Bronchus fibroblast of lung (primary cell): ENCODE data around the gene GPC2. TPM values are rescaled to one million over a fixed set of nuclear protein-coding genes. Genes with fewer than 3 reads are reported as not detected.

Experiments used
- total RNA-seq: library from RNA; depleted of rRNA; stranded (reverse); fragments of >200 nt; gene quantifications from 2 replicates; pipeline ENCODE4 v1.2.3, GENCODE V29; 2015

Gene GPC2
- total RNA-seq = 1.8 and 4.9 TPM in 2 replicates

GRCh38 chr7:100177045-100178001 is at the start of gene GPC2, which contains the start of gene STAG3:
Gene GPC2, minus strand, starts transcription at chr7:100177381. Its CDS starts 182 bp downstream, at chr7:100177199.
Gene STAG3, plus strand, starts transcription at chr7:100177918. Its CDS starts 2,639 bp downstream, at chr7:100180557.

GRCh38 chr7:100219801-100220585 is 42.8 kb upstream of the GPC2 start, which contains the start of gene PVRIG:
Gene PVRIG, plus strand, starts transcription at chr7:100219949. Its CDS starts 22 bp downstream, at chr7:100219971.

GRCh38 chr7:100158229-100159098 is 18.7 kb downstream of the GPC2 start, which contains the start of gene TRAPPC14:
Gene TRAPPC14, minus strand, starts transcription at chr7:100158723. Its CDS starts 224 bp downstream, at chr7:100158499.

GRCh38 chr7:100148559-100149328 is 28.4 kb downstream of the GPC2 start, which contains the start of gene LAMTOR4:
Gene LAMTOR4, plus strand, starts transcription at chr7:100148918. Its CDS starts 55 bp downstream, at chr7:100148973.

GRCh38 chr7:100126931-100127865 is 50.0 kb downstream of the GPC2 start, which contains the start of gene MBLAC1:
Gene MBLAC1, plus strand, starts transcription at chr7:100126967. Its CDS starts 429 bp downstream, at chr7:100127396.

Other genes with a start within 250 kb of the GPC2 start
- gene GJC3, start 247.8 kb downstream of the GPC2 start, total RNA-seq = not detected in 2 replicates
- gene AZGP1, start 201.3 kb downstream of the GPC2 start, total RNA-seq = under 0.01 TPM in 1 of 2 replicates, not detected in the other
- gene ZKSCAN1, start 161.8 kb downstream of the GPC2 start, total RNA-seq = 10.7 and 11.3 TPM in 2 replicates
- 8.2 and 9.9 TPM in 2 replicates for gene ZSCAN21, start 127.6 kb downstream of the GPC2 start, total RNA-seq
- gene ZNF3, start 95.7 kb downstream of the GPC2 start, total RNA-seq = 15.8 and 16.1 TPM in 2 replicates
- 79.7 and 107 TPM in 2 replicates for gene COPS6, start 88.4 kb downstream of the GPC2 start, total RNA-seq
- gene MCM7, start 76.0 kb downstream of the GPC2 start, total RNA-seq = 204 and 216 TPM in 2 replicates
- 20.0 and 20.2 TPM in 2 replicates for gene AP4M1, start 75.7 kb downstream of the GPC2 start, total RNA-seq
- gene TAF6, start 58.0 kb downstream of the GPC2 start, total RNA-seq = 81.9 and 83.6 TPM in 2 replicates
- 16.1 and 18.6 TPM in 2 replicates for gene CNPY4, start 57.7 kb downstream of the GPC2 start, total RNA-seq
- gene MBLAC1, start 50.4 kb downstream of the GPC2 start, total RNA-seq = 3.0 and 3.9 TPM in 2 replicates
- gene LAMTOR4, start 28.5 kb downstream of the GPC2 start, total RNA-seq = 164 and 193 TPM in 2 replicates
- 6.6 and 6.7 TPM in 2 replicates for gene TRAPPC14, start 18.7 kb downstream of the GPC2 start, total RNA-seq
- 4.5 and 4.9 TPM in 2 replicates for gene GAL3ST4, start 8.8 kb downstream of the GPC2 start, total RNA-seq
- 0.84 and 1.8 TPM in 2 replicates for gene STAG3, start 537 bp upstream of the GPC2 start, total RNA-seq
- not detected in 2 replicates for gene PVRIG, start 42.6 kb upstream of the GPC2 start, total RNA-seq
- gene SPDYE3, start 130.3 kb upstream of the GPC2 start, total RNA-seq = not detected in 2 replicates
- 9.1 and 10.4 TPM in 2 replicates for gene PILRB, start 180.7 kb upstream of the GPC2 start, total RNA-seq
- gene PILRA, start 196.1 kb upstream of the GPC2 start, total RNA-seq = under 0.01 TPM in 1 of 2 replicates, not detected in the other